Gastrocnemius medialis (tissue), 4 donors: ENCODE results near the gene WDR35. TPM values are rescaled to one million over a fixed set of nuclear protein-coding genes. Genes with fewer than 3 reads are reported as not detected.

Experiments
- ATAC-seq, 2 donors: fragments of 150-250 bp; one replicate each; pipeline ENCODE4 v1.9.1; 2016
- DNase-seq, 2 donors: peaks; one replicate each; pipeline ENCODE4 v3.0.0-alpha.2; 2019
- H3K27ac ChIP-seq, 4 donors: fragments of 200-600 bp; sonication (generic); 1 replicate in 1 of 4; 2 replicates in 3 of 4; pipeline ENCODE4 v1.5.1; 2016 to 2018; ENCODE audit warnings: mild to moderate bottlenecking in 2 of 4, moderate library complexity in 1 of 4
- H3K27me3 ChIP-seq, 3 donors: fragments of 200-600 bp; sonication (generic) in 2 of 3; 1 replicate in 1 of 3; 2 replicates in 2 of 3; pipeline versions ENCODE4 v1.5.1 to v1.6.0; 2016 to 2019; ENCODE audit warnings: mild to moderate bottlenecking in 1 of 3, moderate library complexity in 1 of 3
- H3K36me3 ChIP-seq, 2 donors: fragments of 200-600 bp; sonication (generic) in 1 of 2; one replicate each; pipeline ENCODE4 v1.5.1; 2017 to 2018
- H3K4me1 ChIP-seq, 2 donors: fragments of 200-600 bp; sonication (generic) in 1 of 2; one replicate each; pipeline ENCODE4 v1.5.1; 2016 to 2017; ENCODE audit warnings: mild to moderate bottlenecking in 2 of 2
- H3K4me3 ChIP-seq, 4 donors: fragments of 200-600 bp; sonication (generic) in 3 of 4; 1 replicate in 1 of 4; 2 replicates in 3 of 4; pipeline ENCODE4 v1.5.1; 2016 to 2019; ENCODE audit warnings: mild to moderate bottlenecking in 2 of 4
- H3K9me3 ChIP-seq, 3 donors: fragments of 200-600 bp; sonication (generic) in 2 of 3; 1 replicate in 1 of 3; 2 replicates in 2 of 3; pipeline ENCODE4 v1.5.1; 2016 to 2019
- CTCF ChIP-seq, 5 experiments: fragments of 450-650 bp in 3 of 5; fragments of 200-600 bp in 2 of 5; sonication (generic) in 2 of 5; IDR thresholded peaks in 4 of 5; conservative IDR thresholded peaks in 1 of 5; 1 replicate in 4 of 5; 2 replicates in 1 of 5; pipeline ENCODE4 v1.5.1; 2016 to 2019; ENCODE audit warnings: antibody characterized with exemption in 5 of 5, mild to moderate bottlenecking in 3 of 5, moderate library complexity in 3 of 5
- POLR2A ChIP-seq, 2 donors: fragments of 450-650 bp; IDR thresholded peaks; one replicate each; pipeline ENCODE4 v1.6.1; 2017; ENCODE audit warnings: antibody characterized with exemption in 2 of 2, mild to moderate bottlenecking in 2 of 2, moderate library complexity in 2 of 2
- in situ Hi-C, 4 donors: fragments of 200-750 bp; cut with MboI; loops; one replicate each; pipeline versions ENCODE4 v1.15.0 to v1.8.0; 2017; ENCODE audit warnings: low sequenced_read_pairs in 4 of 4
- intact Hi-C: fragments of 100-400 bp; cut with DNase I; formaldehyde crosslinking; loops from one replicate; pipeline ENCODE4 v1.15.1; 2023; ENCODE audit warnings: low total_unique reads
- total RNA-seq, 4 donors: library from RNA; depleted of rRNA; stranded (reverse); fragments of >200 nt; gene quantifications; one replicate each; pipeline versions ENCODE4 v1.1.0 to v1.2.3, GENCODE V29; 2016

Gene WDR35
- total RNA-seq, 4 donors from 2014 or later = 3.3 to 4.5 (median 3.7) TPM

GRCh38 chr2:19870792-19871191, 119.1 kb downstream of the WDR35 start:
- Histone ChIP-seq H3K27me3 (peaks cover 7 to 12% (median 8%) of the 10 kb centered on the region in 3 donors), H3K9me3 (no peaks in the 10 kb centered on the region), H3K36me3 (no peaks in the 10 kb centered on the region), H3K4me3 (no peak overlapping the region), H3K27ac (no peak overlapping the region), H3K4me1 (peaks cover 0 to 4% of the 10 kb centered on the region in 2 donors)
- no peak for DNase-seq
- intact Hi-C loops = no loop called here
- no peak for ATAC-seq
- TF ChIP-seq POLR2A (IDR thresholded peaks at IDR 0.05) = no peak
- TF ChIP-seq CTCF (IDR thresholded peaks at IDR 0.05 in 4 of 5, conservative IDR thresholded peaks at IDR 0.05 in 1 of 5) = no peak
- in situ Hi-C loops = loop anchor here (25.0 kb wide), 3 partner anchors 1108 to 1483 kb away; no protein-coding TSS in a partner anchor

GRCh38 chr2:19868701-19869580, 121.0 kb downstream of the WDR35 start:
- in situ Hi-C loops (loop anchor here (10.0 to 25.0 kb wide), 7 partner anchors 504 to 1482 kb away; partner anchors contain the start of gene OSR1 (in 2 of the 4)), intact Hi-C loops (loop anchor here (10.0 kb wide), 2 partner anchors 184 to 884 kb away; no protein-coding TSS in a partner anchor)
- TF ChIP-seq POLR2A (IDR thresholded peaks at IDR 0.05) (no peak), CTCF (IDR thresholded peaks at IDR 0.05 in 4 of 5, conservative IDR thresholded peaks at IDR 0.05 in 1 of 5) (no peak)
- DNase-seq = no peak
- Histone ChIP-seq H3K4me1 (peaks cover 0 to 4% of the 10 kb centered on the region in 2 donors), H3K4me3 (peak overlapping the region; percentile 30 to 48 (median 39)), H3K27me3 (peaks cover 7 to 12% (median 8%) of the 10 kb centered on the region in 3 donors), H3K9me3 (no peaks in the 10 kb centered on the region), H3K36me3 (no peaks in the 10 kb centered on the region), H3K27ac (no peak overlapping the region)
- no peak for ATAC-seq

GRCh38 chr2:19868224-19868623, 121.7 kb downstream of the WDR35 start:
- H3K9me3 ChIP-seq = no peaks in the 10 kb centered on the region
- H3K4me3 ChIP-seq = peak overlapping the region in 3 of 4 donors; percentile 30 to 48 (median 44)
- in situ Hi-C loops = loop anchor here (10.0 to 25.0 kb wide), 7 partner anchors 503 to 1481 kb away; partner anchors contain the start of gene OSR1 (in 2 of the 4)
- peaks cover 7 to 12% (median 8%) of the 10 kb centered on the region in 3 donors for H3K27me3 ChIP-seq
- TF ChIP-seq CTCF (IDR thresholded peaks at IDR 0.05 in 4 of 5, conservative IDR thresholded peaks at IDR 0.05 in 1 of 5) = no peak
- TF ChIP-seq POLR2A (IDR thresholded peaks at IDR 0.05) = no peak
- no peak overlapping the region for H3K27ac ChIP-seq
- H3K36me3 ChIP-seq = no peaks in the 10 kb centered on the region
- ATAC-seq (no peak), DNase-seq (no peak)
- H3K4me1 ChIP-seq = peaks cover 0 to 4% of the 10 kb centered on the region in 2 donors
- intact Hi-C loops = loop anchor here (10.0 kb wide), 2 partner anchors 183 to 883 kb away; no protein-coding TSS in a partner anchor

GRCh38 chr2:19866771-19867170, 123.1 kb downstream of the WDR35 start:
- Histone ChIP-seq H3K9me3 (no peaks in the 10 kb centered on the region), H3K27me3 (peaks cover 7 to 12% (median 8%) of the 10 kb centered on the region in 3 donors), H3K27ac (no peak overlapping the region), H3K4me3 (no peak overlapping the region), H3K4me1 (peaks cover 0 to 4% of the 10 kb centered on the region in 2 donors), H3K36me3 (no peaks in the 10 kb centered on the region)
- intact Hi-C loops (loop anchor here (10.0 kb wide), 2 partner anchors 182 to 882 kb away; no protein-coding TSS in a partner anchor), in situ Hi-C loops (loop anchor here (10.0 to 25.0 kb wide), 7 partner anchors 502 to 1479 kb away; partner anchors contain the start of gene OSR1 (in 2 of the 4))
- DNase-seq = no peak
- no peak for ATAC-seq
- TF ChIP-seq POLR2A (IDR thresholded peaks at IDR 0.05) (no peak), CTCF (IDR thresholded peaks at IDR 0.05 in 4 of 5, conservative IDR thresholded peaks at IDR 0.05 in 1 of 5) (no peak)
